B cell (primary cell): ENCODE measurements around the gene STRBP. TPM values are rescaled to one million over a fixed set of nuclear protein-coding genes. Genes with fewer than 3 reads are reported as not detected.

Experiments
- ATAC-seq: fragments of 200-7000 bp; cut with Tn5 transposase; one replicate; pipeline ENCODE4 v1.10.0; 2021; ENCODE audit warnings: low read depth, mild to moderate bottlenecking, moderate number of reproducible peaks, moderate library complexity
- CTCF ChIA-PET: fragments of 350-600 bp; sonication (Branson Sonifier 250); formaldehyde crosslinking; loops from one replicate; lab custom pipeline; 2021; ENCODE audit warnings: antibody characterized with exemption, inconsistent platforms; lab: Charles Lee
- POLR2A ChIA-PET: fragments of 350-600 bp; sonication (Branson Sonifier 250); formaldehyde crosslinking; loops from one replicate; lab custom pipeline; 2021; ENCODE audit warnings: antibody characterized with exemption; lab: Charles Lee
- DNase-seq: peaks from one replicate; pipeline ENCODE4 v3.0.0; 2013
- H2AFZ ChIP-seq: 2 replicates; pipeline ENCODE4 v1.6.1; 2012; ENCODE audit warnings: mild to moderate bottlenecking, low read depth, low read length; ENCODE audit not compliant: insufficient read depth, poor library complexity, severe bottlenecking
- H3K27ac ChIP-seq, 2 donors: 1 replicate in 1 of 2; 2 replicates in 1 of 2; pipeline ENCODE4 v1.5.1; 2012 to 2013; ENCODE audit warnings: low read length in 2 of 2, mild to moderate bottlenecking in 2 of 2, moderate library complexity in 1 of 2
- H3K27me3 ChIP-seq, 4 experiments: fragments of 200-600 bp in 1 of 4; sonication (generic) in 1 of 4; replicated peaks in 1 of 4; 1 replicate in 2 of 4; 2 replicates in 2 of 4; pipeline versions ENCODE4 v1.6.1 to v1.7.0; 2013 to 2016; ENCODE audit warnings: low read length in 3 of 4, mild to moderate bottlenecking in 2 of 4, mixed read lengths in 1 of 4, moderate library complexity in 1 of 4; ENCODE audit not compliant: insufficient read depth in 4 of 4, control insufficient read depth in 3 of 4; ENCODE audit errors: control extremely low read depth in 1 of 4
- H3K36me3 ChIP-seq, 2 experiments: replicated peaks in 1 of 2; 1 replicate in 1 of 2; 2 replicates in 1 of 2; pipeline versions ENCODE4 v1.6.1 to v1.7.1; 2013; ENCODE audit warnings: low read length in 1 of 2; ENCODE audit not compliant: insufficient read depth in 2 of 2, control insufficient read depth in 1 of 2; ENCODE audit errors: control extremely low read depth in 1 of 2, extremely low read depth in 1 of 2
- H3K4me1 ChIP-seq, 2 donors: fragments of 200-600 bp in 1 of 2; sonication (generic) in 1 of 2; 1 replicate in 1 of 2; 2 replicates in 1 of 2; pipeline versions ENCODE4 v1.5.1 to v1.6.1; 2013 to 2017; ENCODE audit warnings: low read length in 2 of 2; ENCODE audit not compliant: control insufficient read depth in 2 of 2, insufficient read depth in 2 of 2
- H3K4me2 ChIP-seq: replicated peaks from 2 replicates; pipeline ENCODE3; 2012; ENCODE audit warnings: mild to moderate bottlenecking, low read depth, low read length; ENCODE audit not compliant: poor library complexity, severe bottlenecking
- H3K4me3 ChIP-seq, 5 experiments: fragments of 200-600 bp in 1 of 5; sonication (generic) in 1 of 5; 1 replicate in 3 of 5; 2 replicates in 2 of 5; pipeline versions ENCODE4 v1.5.1 to v1.7.0; 2011 to 2016; ENCODE audit warnings: low read length in 4 of 5, mild to moderate bottlenecking in 4 of 5, low read depth in 2 of 5, control low read depth in 1 of 5, moderate library complexity in 1 of 5; ENCODE audit not compliant: insufficient read depth in 1 of 5; ENCODE audit errors: control extremely low read depth in 1 of 5, extremely low read depth in 1 of 5
- H3K79me2 ChIP-seq: fragments of 200-600 bp; sonication (generic); one replicate; pipeline ENCODE4 v1.6.0; 2016; ENCODE audit warnings: low read length; ENCODE audit not compliant: control insufficient read depth, insufficient read depth
- H3K9ac ChIP-seq: fragments of 200-600 bp; sonication (generic); 2 replicates; pipeline ENCODE4 v1.6.1; 2017; ENCODE audit warnings: mild to moderate bottlenecking, low read length, moderate library complexity
- H3K9me3 ChIP-seq, 3 donors: one replicate each; pipeline versions ENCODE4 v1.6.1 to v1.7.1; 2013; ENCODE audit warnings: low read length in 2 of 3; ENCODE audit not compliant: control insufficient read depth in 2 of 3, insufficient read depth in 1 of 3; ENCODE audit errors: control extremely low read depth in 1 of 3
- H4K20me1 ChIP-seq: 2 replicates; pipeline ENCODE4 v1.6.0; 2012; ENCODE audit warnings: mild to moderate bottlenecking, low read length; ENCODE audit not compliant: insufficient read depth, control insufficient read depth, poor library complexity, severe bottlenecking
- H3K27ac Mint-ChIP-seq: one replicate; pipeline ENCODE4 v1.8.0; 2021; ENCODE audit warnings: mixed read lengths
- H3K27me3 Mint-ChIP-seq: one replicate; pipeline ENCODE4 v1.8.0; 2021; ENCODE audit warnings: mixed read lengths
- H3K4me1 Mint-ChIP-seq: one replicate; pipeline ENCODE4 v1.8.0; 2021; ENCODE audit warnings: mixed read lengths
- H3K4me3 Mint-ChIP-seq: one replicate; pipeline ENCODE4 v1.8.0; 2021; ENCODE audit warnings: mixed read lengths
- H3K9me3 Mint-ChIP-seq: one replicate; pipeline ENCODE4 v1.8.0; 2022; ENCODE audit warnings: mixed read lengths; ENCODE audit not compliant: insufficient read depth
- EZH2 ChIP-seq: IDR thresholded peaks from 2 replicates; pipeline ENCODE4 v1.6.1; 2012; ENCODE audit warnings: borderline replicate concordance, low read depth, mild to moderate bottlenecking, moderate library complexity, low read length; ENCODE audit not compliant: insufficient read depth, poor library complexity, severe bottlenecking
- WGBS: methylation state at CpG from one replicate; pipeline ENCODE4 v1.1.5; 2013; ENCODE audit warnings: missing lambda C conversion rate; ENCODE audit not compliant: insufficient coverage; 5-methylcytosine and 5-hydroxymethylcytosine counted together
- intact Hi-C: fragments of 100-400 bp; cut with micrococcal nuclease; formaldehyde crosslinking; loops from one replicate; pipeline ENCODE4 v1.10.0; 2022
- polyA plus RNA-seq: library from polyadenylated mRNA; depleted of rRNA; stranded (reverse); fragments of >200 nt; gene quantifications from 2 replicates; pipeline ENCODE4 v1.2.3, GENCODE V29; 2012
- total RNA-seq, 2 donors: library from RNA; stranded (reverse); fragments of 120-200 nt in 1 of 2; gene quantifications; 1 replicate in 1 of 2; 2 replicates in 1 of 2; pipeline versions ENCODE4 v1.2.3 to v1.2.4, GENCODE V29; 2013 to 2022
- TF ChIP-seq, protein P1 (sequence below): fragments of 200-600 bp; IDR thresholded peaks from one replicate; pipeline ENCODE4 v1.8.0; 2022; ENCODE audit warnings: antibody characterized with exemption, mild to moderate bottlenecking

STRBP gene
- total and polyA plus RNA-seq, 2 donors (not counting 1 experiment from before 2014, with no cell fraction given), result 39.1 to 189 TPM

DNA sequence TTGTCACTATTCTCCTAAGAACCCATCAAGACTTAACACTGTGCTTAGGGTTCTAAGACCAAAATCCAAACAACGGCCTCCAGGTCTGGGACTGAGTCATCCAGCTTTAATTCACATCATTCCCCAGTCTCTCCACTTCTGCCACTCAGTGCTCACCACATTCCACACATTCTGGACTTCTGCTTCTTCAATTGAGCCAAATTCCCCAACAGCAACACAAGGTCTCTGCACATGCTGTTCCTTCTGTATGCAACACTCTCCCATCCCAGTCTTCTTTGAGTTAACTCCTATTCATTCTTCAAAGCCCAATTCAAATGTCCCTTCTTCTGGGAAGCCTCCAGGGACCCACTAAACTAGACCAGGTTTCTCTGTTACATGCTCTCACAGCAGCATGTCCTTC, 137.1 kb downstream of the STRBP start:
- Histone ChIP-seq H3K9ac (no peak overlapping the region), H3K36me3 (peaks cover 3 to 92% of the 10 kb centered on the region in 2 experiments), H3K4me2 (no peak overlapping the region), H3K4me3 (no peak overlapping the region), H3K4me1 (peaks cover 0 to 11% of the 10 kb centered on the region in 2 donors), H3K27me3 (no peaks in the 10 kb centered on the region), H4K20me1 (no peaks in the 10 kb centered on the region), H3K79me2 (no peaks in the 10 kb centered on the region), H3K27ac (no peak overlapping the region), H3K9me3 (no peaks in the 10 kb centered on the region), H2AFZ (no peak overlapping the region)
- TF ChIP-seq, protein P1, sequence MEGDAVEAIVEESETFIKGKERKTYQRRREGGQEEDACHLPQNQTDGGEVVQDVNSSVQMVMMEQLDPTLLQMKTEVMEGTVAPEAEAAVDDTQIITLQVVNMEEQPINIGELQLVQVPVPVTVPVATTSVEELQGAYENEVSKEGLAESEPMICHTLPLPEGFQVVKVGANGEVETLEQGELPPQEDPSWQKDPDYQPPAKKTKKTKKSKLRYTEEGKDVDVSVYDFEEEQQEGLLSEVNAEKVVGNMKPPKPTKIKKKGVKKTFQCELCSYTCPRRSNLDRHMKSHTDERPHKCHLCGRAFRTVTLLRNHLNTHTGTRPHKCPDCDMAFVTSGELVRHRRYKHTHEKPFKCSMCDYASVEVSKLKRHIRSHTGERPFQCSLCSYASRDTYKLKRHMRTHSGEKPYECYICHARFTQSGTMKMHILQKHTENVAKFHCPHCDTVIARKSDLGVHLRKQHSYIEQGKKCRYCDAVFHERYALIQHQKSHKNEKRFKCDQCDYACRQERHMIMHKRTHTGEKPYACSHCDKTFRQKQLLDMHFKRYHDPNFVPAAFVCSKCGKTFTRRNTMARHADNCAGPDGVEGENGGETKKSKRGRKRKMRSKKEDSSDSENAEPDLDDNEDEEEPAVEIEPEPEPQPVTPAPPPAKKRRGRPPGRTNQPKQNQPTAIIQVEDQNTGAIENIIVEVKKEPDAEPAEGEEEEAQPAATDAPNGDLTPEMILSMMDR, result no peak
- TF ChIP-seq EZH2, result no peak
- DNase-seq, result no peak
- ChIA-PET POLR2A (no interaction called here), CTCF (interaction anchor here (0.9 to 2.3 kb wide), 3 partner anchors 49 to 218 kb away, joined by 3 to 9 read pairs (median 4); no protein-coding TSS in a partner anchor)
- Mint-ChIP-seq H3K4me3 (no peak overlapping the region), H3K4me1 (peaks cover 19% of the 10 kb centered on the region), H3K27ac (no peak overlapping the region), H3K27me3 (no peaks in the 10 kb centered on the region), H3K9me3 (no peaks in the 10 kb centered on the region)
- ATAC-seq, result no peak
- WGBS, result 100% methylated on average over 1 of the region's 1 CpG
- intact Hi-C loops, result loop anchor here (5.0 kb wide), 1 partner anchor 36 kb away; no protein-coding TSS in a partner anchor

DNA sequence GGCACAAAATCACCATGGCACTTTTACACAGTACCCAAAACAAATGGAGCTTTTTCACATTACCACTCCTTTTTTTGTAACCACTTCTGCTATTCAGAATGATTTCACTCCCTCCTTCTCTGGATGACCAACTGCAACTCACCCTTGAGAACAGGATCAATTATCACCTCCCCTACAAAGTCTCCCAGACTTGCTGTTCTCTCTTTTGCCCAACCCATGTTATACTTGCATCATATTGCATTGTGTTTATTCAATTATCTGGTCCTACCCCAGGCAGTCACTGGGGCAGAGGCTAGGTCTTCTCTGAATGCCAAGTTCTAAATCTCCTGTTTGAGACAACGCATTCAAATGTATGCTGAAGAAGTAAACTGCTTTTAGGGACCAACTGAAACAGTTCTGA, 139.0 kb downstream of the STRBP start:
- no peak for ATAC-seq
- CTCF ChIA-PET, result interaction anchor here (0.6 to 2.3 kb wide), 2 partner anchors 25 to 220 kb away, joined by 4 to 9 read pairs; no protein-coding TSS in a partner anchor
- Mint-ChIP-seq H3K9me3 (no peaks in the 10 kb centered on the region), H3K27ac (peak overlapping the region; percentile 33), H3K27me3 (no peaks in the 10 kb centered on the region), H3K4me1 (peaks cover 20% of the 10 kb centered on the region), H3K4me3 (no peak overlapping the region)
- intact Hi-C loops, result no loop called here
- Histone ChIP-seq H3K9me3 (no peaks in the 10 kb centered on the region), H3K4me3 (no peak overlapping the region), H3K9ac (no peak overlapping the region), H3K79me2 (no peaks in the 10 kb centered on the region), H3K27ac (no peak overlapping the region), H3K36me3 (peaks cover 3 to 90% of the 10 kb centered on the region in 2 experiments), H2AFZ (no peak overlapping the region), H3K4me2 (no peak overlapping the region), H3K27me3 (no peaks in the 10 kb centered on the region), H4K20me1 (no peaks in the 10 kb centered on the region), H3K4me1 (peaks cover 0 to 11% of the 10 kb centered on the region in 2 donors)
- TF ChIP-seq, protein P1, result no peak
- no peak for TF ChIP-seq EZH2
- WGBS, result 100% methylated on average over 1 of the region's 1 CpG
- POLR2A ChIA-PET, result interaction anchor here (0.6 kb wide), 1 partner anchor 356 kb away, joined by 4 read pairs; no protein-coding TSS in a partner anchor
- DNase-seq, result no peak
